ENCODE results near the gene ACTR3. TPM values are rescaled to one million over a fixed set of nuclear protein-coding genes. Genes with fewer than 3 reads are reported as not detected.
A peak's percentile ranks its signal among the peaks of the same experiment; 100 is the strongest.

The ACTR3 gene
- total and polyA plus RNA-seq, 2 experiments from 2014 or later, result 361 to 410 TPM

GRCh38 chr2:113977060-113977659 is 87.3 kb downstream of the ACTR3 start:
- Histone ChIP-seq H3K27me3 (replicated peaks; ENCODE audit: insufficient read depth) (no peaks in the 10 kb centered on the region), H3K79me2 (ENCODE audit: insufficient read depth) (no peaks in the 10 kb centered on the region), H3K27ac (no peak overlapping the region), H3K4me3 (no peak overlapping the region), H3K4me2 (ENCODE audit: unreplicated experiment) (no peak overlapping the region), H4K20me1 (ENCODE audit: insufficient read depth) (no peaks in the 10 kb centered on the region), H2AFZ (no peak overlapping the region), H3K9ac (no peak overlapping the region), H3F3A (ENCODE audit: insufficient read depth) (peaks cover 42% of the 10 kb centered on the region), H3K9me3 (ENCODE audit: low read depth) (no peaks in the 10 kb centered on the region), H3K9me2 (ENCODE audit: insufficient read depth) (no peaks in the 10 kb centered on the region), H3K36me3 (ENCODE audit: low read depth) (no peaks in the 10 kb centered on the region), H3K4me1 (ENCODE audit: insufficient read depth) (peaks cover 5% of the 10 kb centered on the region; the same call in 1 of the 2 replicates)
- in situ Hi-C loops (cut with MboI), result loop anchor here (10.0 kb wide), 1 partner anchor 578 kb away; no protein-coding TSS in a partner anchor
- DNase-seq, result no peak
- 75 to 78% methylated on average over 8 of the region's 8 CpGs for WGBS, 2 experiments (ENCODE audit: low coverage in 1 of 2, low lambda C conversion rate in 2 of 2, missing lambda C conversion rate in 2 of 2)
- no peak for TF ChIP-seq EZH2phosphoT487 (IDR thresholded peaks at IDR 0.05; ENCODE audit: insufficient read depth, low read depth)
- TF ChIP-seq EZH2 (IDR thresholded peaks at IDR 0.05; ENCODE audit: insufficient read depth, poor library complexity, severe bottlenecking), result no peak

GRCh38 chr2:113977660-113978523 is 88.0 kb downstream of the ACTR3 start:
- no peak for TF ChIP-seq EZH2phosphoT487 (IDR thresholded peaks at IDR 0.05; ENCODE audit: insufficient read depth, low read depth)
- TF ChIP-seq EZH2 (IDR thresholded peaks at IDR 0.05; ENCODE audit: insufficient read depth, poor library complexity, severe bottlenecking), result no peak
- no peaks in the 10 kb centered on the region for H3K27me3 ChIP-seq (replicated peaks; ENCODE audit: insufficient read depth)
- H3K9me3 ChIP-seq (ENCODE audit: low read depth), result no peaks in the 10 kb centered on the region
- H3K79me2 ChIP-seq (ENCODE audit: insufficient read depth), result no peaks in the 10 kb centered on the region
- H4K20me1 ChIP-seq (ENCODE audit: insufficient read depth), result no peaks in the 10 kb centered on the region
- no peak overlapping the region for H3K4me2 ChIP-seq (ENCODE audit: unreplicated experiment)
- peak; percentile 75 for DNase-seq
- H3K27ac ChIP-seq, result no peak overlapping the region
- H3K9ac ChIP-seq, result no peak overlapping the region
- in situ Hi-C loops (cut with MboI), result loop anchor here (10.0 kb wide), 1 partner anchor 577 kb away; no protein-coding TSS in a partner anchor
- no peaks in the 10 kb centered on the region for H3K9me2 ChIP-seq (ENCODE audit: insufficient read depth)
- WGBS, 2 experiments (ENCODE audit: low coverage in 1 of 2, low lambda C conversion rate in 2 of 2, missing lambda C conversion rate in 2 of 2), result 30 to 31% methylated on average over 16 of the region's 16 CpGs
- peaks cover 5% of the 10 kb centered on the region; the same call in 1 of the 2 replicates for H3K4me1 ChIP-seq (ENCODE audit: insufficient read depth)
- no peaks in the 10 kb centered on the region for H3K36me3 ChIP-seq (ENCODE audit: low read depth)
- no peak overlapping the region for H2AFZ ChIP-seq
- peaks cover 34% of the 10 kb centered on the region for H3F3A ChIP-seq (ENCODE audit: insufficient read depth)
- no peak overlapping the region for H3K4me3 ChIP-seq

GRCh38 chr2:113978524-113979190 is 88.8 kb downstream of the ACTR3 start:
- Histone ChIP-seq H3K9ac (no peak overlapping the region), H2AFZ (no peak overlapping the region), H3F3A (ENCODE audit: insufficient read depth) (peaks cover 28% of the 10 kb centered on the region), H3K4me1 (ENCODE audit: insufficient read depth) (peaks cover 5% of the 10 kb centered on the region; the same call in 1 of the 2 replicates), H3K79me2 (ENCODE audit: insufficient read depth) (no peaks in the 10 kb centered on the region), H3K4me3 (no peak overlapping the region), H4K20me1 (ENCODE audit: insufficient read depth) (no peaks in the 10 kb centered on the region), H3K36me3 (ENCODE audit: low read depth) (no peaks in the 10 kb centered on the region), H3K9me3 (ENCODE audit: low read depth) (no peaks in the 10 kb centered on the region), H3K27ac (no peak overlapping the region), H3K9me2 (ENCODE audit: insufficient read depth) (no peaks in the 10 kb centered on the region), H3K4me2 (ENCODE audit: unreplicated experiment) (no peak overlapping the region), H3K27me3 (replicated peaks; ENCODE audit: insufficient read depth) (no peaks in the 10 kb centered on the region)
- WGBS, 2 experiments (ENCODE audit: low coverage in 1 of 2, low lambda C conversion rate in 2 of 2, missing lambda C conversion rate in 2 of 2), result 93 to 94% methylated on average over 20 of the region's 20 CpGs
- TF ChIP-seq EZH2phosphoT487 (IDR thresholded peaks at IDR 0.05; ENCODE audit: insufficient read depth, low read depth), result no peak
- in situ Hi-C loops (cut with MboI), result loop anchor here (10.0 kb wide), 1 partner anchor 576 kb away; no protein-coding TSS in a partner anchor
- DNase-seq, result no peak

All from GM23248 (cell line).